GM19043 (cell line): ENCODE results near the gene MED14.
A peak's percentile ranks its signal among the peaks of the same experiment; 100 is the strongest.

Experiments
- ATAC-seq: cut with Tn5 transposase; IDR thresholded peaks from one replicate; pipeline ENCODE4 v1.9.1; 2021; ENCODE audit warnings: low read depth; ENCODE audit not compliant: unreplicated experiment

MED14 gene

GRCh38 chrX:40671126-40671525 lies 64.2 kb downstream of the MED14 start:
- no peak for ATAC-seq

GRCh38 chrX:40663880-40664630 lies 71.3 kb downstream of the MED14 start:
- ATAC-seq, result no peak

- no peak for ATAC-seq
Observed at GRCh38 chrX:40663078-40663740, 72.1 kb downstream of the MED14 start.

GRCh38 chrX:40661489-40661888 lies 73.9 kb downstream of the MED14 start:
- no peak for ATAC-seq

GRCh38 chrX:40660381-40660780 lies 75.0 kb downstream of the MED14 start:
- ATAC-seq, result no peak

GRCh38 chrX:40653535-40653934 lies 81.8 kb downstream of the MED14 start:
- ATAC-seq, result no peak

- ATAC-seq, result no peak
Observed at GRCh38 chrX:40652664-40653063, 82.7 kb downstream of the MED14 start.

GRCh38 chrX:40651620-40652223 lies 83.6 kb downstream of the MED14 start:
- ATAC-seq, result no peak

- peak; percentile 56 for ATAC-seq
Observed at GRCh38 chrX:40647307-40648197, 87.8 kb downstream of the MED14 start, which contains the start of gene CXorf38. TSS of gene CXorf38 (minus strand) at chrX:40647561. CDS start at chrX:40647520, 41 bp downstream.

- no peak for ATAC-seq
Observed at GRCh38 chrX:40646489-40647306, 88.6 kb downstream of the MED14 start.

GRCh38 chrX:40644821-40645358 lies 90.5 kb downstream of the MED14 start:
- peak; percentile 39 for ATAC-seq

- no peak for ATAC-seq
Observed at GRCh38 chrX:40644176-40644575, 91.2 kb downstream of the MED14 start.

- no peak for ATAC-seq
Observed at GRCh38 chrX:40637687-40638086, 97.7 kb downstream of the MED14 start.

GRCh38 chrX:40632199-40632598 lies 103.1 kb downstream of the MED14 start:
- no peak for ATAC-seq

GRCh38 chrX:40628506-40628905 lies 106.8 kb downstream of the MED14 start:
- ATAC-seq, result no peak

- no peak for ATAC-seq
Observed at GRCh38 chrX:40625294-40625693, 110.0 kb downstream of the MED14 start.

- no peak for ATAC-seq
Observed at GRCh38 chrX:40623665-40624064, 111.7 kb downstream of the MED14 start.

- ATAC-seq, result no peak
Observed at GRCh38 chrX:40623139-40623536, 112.2 kb downstream of the MED14 start, which contains the start of gene MPC1L. TSS of gene MPC1L (plus strand) at chrX:40623428. CDS start at chrX:40623566, 138 bp downstream.

GRCh38 chrX:40622479-40623138 lies 112.7 kb downstream of the MED14 start:
- no peak for ATAC-seq
